HG02973 (cell line): ENCODE data around the gene LRMDA.
"Not testable (repeated sequence)": the region's sequence is repeated elsewhere in the genome, so short reads cannot be mapped to it uniquely, and the experiment has no call there.

Experiments
- ATAC-seq: cut with Tn5 transposase; IDR thresholded peaks from one replicate; pipeline ENCODE4 v1.9.1; 2021; ENCODE audit warnings: moderate library complexity; ENCODE audit not compliant: unreplicated experiment

The LRMDA gene

DNA sequence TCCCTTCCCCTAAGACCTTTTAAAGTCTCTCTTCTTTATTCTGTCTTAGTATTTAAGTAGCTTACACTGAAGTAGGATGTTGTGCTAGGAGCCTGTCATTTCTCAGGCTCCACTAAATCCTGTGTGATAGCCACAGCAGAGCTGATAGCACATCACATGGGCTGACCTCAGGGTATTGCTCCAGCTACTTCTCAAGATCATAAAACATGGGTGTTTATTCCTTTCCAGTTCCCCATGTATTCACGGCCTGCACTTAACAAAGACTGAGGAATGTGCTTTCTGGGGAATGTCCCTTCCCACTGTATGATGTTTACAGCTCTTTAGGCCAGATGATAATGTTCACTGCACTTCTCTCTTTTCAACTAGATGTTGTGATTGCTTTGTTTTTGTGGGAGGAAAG lies 1119.4 kb downstream of the LRMDA start:
- no peak for ATAC-seq

GRCh38 chr10:76552091-76552873 lies 1120.9 kb downstream of the LRMDA start:
- ATAC-seq, result no peak

GRCh38 chr10:76553263-76554032 lies 1122.0 kb downstream of the LRMDA start:
- no peak for ATAC-seq

DNA sequence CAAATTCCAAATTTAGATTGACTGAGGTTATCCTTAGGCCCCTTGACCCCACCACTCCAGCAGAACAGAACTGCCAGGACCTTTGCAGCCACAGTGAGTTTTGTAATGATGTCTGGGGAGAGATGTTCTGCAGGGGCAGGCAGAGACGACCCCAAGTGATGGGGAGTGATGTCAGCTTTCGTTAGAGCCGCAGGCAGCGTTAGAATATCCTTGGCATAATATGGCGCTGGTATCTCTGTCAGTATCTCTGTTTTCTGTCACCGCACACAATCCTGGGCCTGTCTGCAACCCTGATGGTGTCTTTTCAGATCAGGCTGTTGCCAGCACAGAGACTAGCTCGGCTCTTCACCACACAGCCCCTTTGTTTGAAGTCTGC lies 1122.6 kb downstream of the LRMDA start:
- no peak for ATAC-seq

- ATAC-seq, result no peak
Measured at GRCh38 chr10:76554478-76554877, 1123.1 kb downstream of the LRMDA start.

- ATAC-seq, result no peak
Measured at GRCh38 chr10:76555067-76555670, 1123.7 kb downstream of the LRMDA start.

DNA sequence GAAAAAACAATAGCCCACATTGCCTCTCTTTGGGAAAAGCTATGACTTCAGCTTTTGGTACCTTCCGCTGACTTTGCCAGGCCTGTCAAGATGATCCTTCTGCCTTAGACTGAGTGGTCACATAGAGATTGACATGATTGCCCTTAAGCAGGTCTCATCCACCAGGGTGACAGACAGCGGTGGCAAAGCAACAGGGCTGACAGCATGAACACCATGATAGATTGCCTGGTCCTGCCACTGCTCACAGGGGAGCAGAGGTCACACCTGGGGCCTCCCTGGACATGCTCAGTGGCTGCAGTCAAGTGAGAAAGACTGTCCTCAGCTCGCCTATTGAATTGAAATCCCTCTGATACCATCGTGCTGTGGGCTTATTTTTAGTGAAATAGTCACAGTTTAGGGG lies 1125.9 kb downstream of the LRMDA start:
- no peak for ATAC-seq

- no peak for ATAC-seq
Measured at GRCh38 chr10:76558586-76558985, 1127.2 kb downstream of the LRMDA start.

GRCh38 chr10:76558996-76559891 lies 1127.8 kb downstream of the LRMDA start:
- no peak for ATAC-seq

GRCh38 chr10:76559892-76560220 lies 1128.4 kb downstream of the LRMDA start:
- no peak for ATAC-seq

- no peak for ATAC-seq
Measured at GRCh38 chr10:76560338-76560737, 1128.9 kb downstream of the LRMDA start.

GRCh38 chr10:76563286-76563685 lies 1131.9 kb downstream of the LRMDA start:
- ATAC-seq, result no peak

GRCh38 chr10:76572021-76572420 lies 1140.6 kb downstream of the LRMDA start:
- no peak for ATAC-seq

- no peak for ATAC-seq
Measured at GRCh38 chr10:76576276-76576962, 1145.0 kb downstream of the LRMDA start.

DNA sequence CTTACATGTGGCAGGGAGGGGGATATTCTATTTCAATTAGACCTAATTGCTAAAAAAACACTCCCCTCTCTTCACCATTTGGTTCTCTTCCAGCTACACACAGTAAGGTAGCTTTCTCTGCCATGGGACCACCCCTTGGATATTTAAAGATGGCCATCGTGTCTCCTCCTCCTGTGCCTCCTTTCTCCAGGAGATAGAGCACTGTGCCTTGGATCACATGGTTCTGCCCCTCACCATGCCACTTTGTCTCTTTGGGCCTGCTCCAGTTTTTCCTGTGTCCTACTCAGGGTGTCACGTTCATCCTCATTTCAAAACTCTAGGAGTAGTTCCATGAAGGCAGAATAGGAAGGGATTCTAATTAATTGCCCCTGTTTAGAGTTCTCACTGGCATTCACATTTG lies 1146.0 kb downstream of the LRMDA start:
- no peak for ATAC-seq

DNA sequence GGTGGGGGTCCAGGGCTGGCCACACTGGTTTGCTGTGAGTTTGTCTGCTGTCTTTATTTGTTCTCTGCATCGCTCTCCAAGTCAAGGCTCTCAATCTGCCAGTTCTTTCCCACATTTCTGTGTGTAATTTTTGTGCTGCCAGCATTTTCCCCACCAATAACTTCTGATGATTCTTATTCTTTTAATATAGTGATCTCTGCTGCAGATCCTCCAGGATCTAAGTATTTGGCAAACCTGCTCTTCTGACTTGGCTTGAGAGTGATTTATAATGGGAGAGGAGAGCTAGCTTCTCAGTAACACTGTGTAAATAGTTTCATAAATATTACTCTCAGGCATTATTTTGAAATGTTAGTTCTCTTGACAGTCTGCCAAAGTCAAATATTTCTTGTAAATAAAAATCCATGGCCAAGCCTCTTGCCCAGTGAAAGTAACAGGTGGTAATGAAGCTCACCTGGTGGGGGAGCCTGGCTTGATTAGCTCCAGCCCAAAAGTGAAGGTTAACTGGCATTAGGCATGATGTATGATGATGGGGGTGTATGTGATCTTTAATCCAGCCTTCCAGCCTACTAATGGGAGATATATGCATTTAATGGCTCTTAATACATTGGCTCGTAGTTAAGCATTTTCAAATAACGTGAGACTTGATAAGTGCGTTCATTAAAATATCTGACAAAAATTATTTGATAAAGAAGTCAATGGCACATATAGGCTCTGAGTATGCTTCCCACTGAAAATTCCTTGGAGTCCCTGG lies 1150.3 kb downstream of the LRMDA start:
- no peak for ATAC-seq

DNA sequence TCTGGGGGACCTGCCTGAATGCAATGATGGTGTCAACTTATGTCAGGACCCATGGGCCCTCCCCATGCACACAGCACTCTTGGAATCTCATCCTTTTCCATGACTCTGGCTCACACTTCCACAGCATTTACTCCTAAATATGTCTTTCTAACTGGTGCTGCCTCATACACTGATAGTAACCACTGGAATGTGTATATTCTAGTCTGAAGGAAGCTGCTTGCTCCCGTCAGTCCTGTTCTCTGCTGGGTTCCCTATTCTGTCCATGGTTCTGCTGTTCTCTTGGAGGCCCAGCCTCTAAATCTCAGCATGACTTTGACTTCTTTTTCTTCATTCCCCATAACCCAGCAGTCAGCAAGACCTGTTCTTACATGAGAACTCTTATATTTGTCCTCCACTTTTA lies 1151.1 kb downstream of the LRMDA start:
- no peak for ATAC-seq

DNA sequence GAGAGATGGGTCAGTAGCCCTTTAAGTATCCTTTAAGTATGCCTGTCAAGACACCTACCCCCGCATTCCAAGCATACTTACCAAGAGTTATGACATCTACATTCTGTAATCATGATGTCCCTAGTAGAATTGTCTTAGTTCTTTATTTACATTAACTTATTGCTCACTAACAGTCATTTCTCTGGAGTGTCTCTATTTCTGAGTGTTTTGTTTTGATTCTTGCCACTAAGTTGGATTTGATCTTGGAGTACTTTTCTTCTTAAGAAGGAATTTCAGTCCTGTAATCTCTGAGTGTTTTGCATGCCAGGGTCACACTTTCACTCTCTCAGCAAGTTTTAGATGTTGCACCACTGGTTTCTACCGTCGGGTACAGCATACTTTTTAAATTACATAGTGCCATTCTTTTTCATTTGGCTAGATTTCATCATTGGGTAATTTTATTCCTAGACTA lies 1152.3 kb downstream of the LRMDA start:
- no peak for ATAC-seq

- not testable (repeated sequence) for ATAC-seq
Measured at GRCh38 chr10:76584466-76584865, 1153.0 kb downstream of the LRMDA start.
